Measurements from ENCODE around the gene OR1F1.

GRCh38 chr16:3158026-3158509, 29.9 kb upstream of the OR1F1 start:
- TF ChIP-seq CTCF (IDR thresholded peaks at IDR 0.05; ENCODE audit: insufficient read depth, low read depth, low read length) (no peak), EZH2 (IDR thresholded peaks at IDR 0.05; ENCODE audit: insufficient read depth, low read length) (no peak)

Data from astrocyte (in vitro differentiated cells and primary cell).